Adipocyte (in vitro differentiated cells): ENCODE measurements around the gene FBF1.

ENCODE experiments used
- DNase-seq: peaks from one replicate; pipeline ENCODE4 v3.0.0-alpha.2; 2015; ENCODE audit warnings: low read depth
- H3K27me3 ChIP-seq: replicated peaks from 2 replicates; pipeline ENCODE4 v1.7.0; 2013; ENCODE audit warnings: mild to moderate bottlenecking, low read length, moderate library complexity; ENCODE audit not compliant: control insufficient read depth, insufficient read depth
- H3K36me3 ChIP-seq: 2 replicates; pipeline ENCODE4 v1.7.0; 2013; ENCODE audit warnings: low read length, mild to moderate bottlenecking, moderate library complexity; ENCODE audit not compliant: control insufficient read depth, insufficient read depth, severe bottlenecking
- H3K4me1 ChIP-seq: 2 replicates; pipeline ENCODE4 v1.7.0; 2013; ENCODE audit warnings: mild to moderate bottlenecking, low read length, moderate library complexity; ENCODE audit not compliant: control insufficient read depth, insufficient read depth
- H3K4me3 ChIP-seq: 2 replicates; pipeline ENCODE4 v1.7.0; 2013; ENCODE audit warnings: mild to moderate bottlenecking, low read length, moderate library complexity
- H3K9ac ChIP-seq: 2 replicates; pipeline ENCODE4 v1.7.0; 2013; ENCODE audit warnings: mild to moderate bottlenecking, low read length, moderate library complexity
- H3K9me3 ChIP-seq: 2 replicates; pipeline ENCODE4 v1.7.0; 2013; ENCODE audit warnings: mild to moderate bottlenecking, low read length, moderate library complexity; ENCODE audit not compliant: control insufficient read depth

Gene FBF1

GRCh38 chr17:75913537-75914210 lies 27.2 kb downstream of the FBF1 start:
- DNase-seq: no peak
- peaks cover 2% of the 10 kb centered on the region for H3K4me1 ChIP-seq
- no peaks in the 10 kb centered on the region for H3K9me3 ChIP-seq

GRCh38 chr17:75910699-75911098 lies 30.1 kb downstream of the FBF1 start:
- Histone ChIP-seq H3K4me1 (peaks cover 2% of the 10 kb centered on the region), H3K27me3 (no peaks in the 10 kb centered on the region), H3K9ac (no peak overlapping the region), H3K4me3 (no peak overlapping the region), H3K36me3 (peaks cover 7% of the 10 kb centered on the region), H3K9me3 (no peaks in the 10 kb centered on the region)
- DNase-seq: no peak

More at GRCh38 chr17:75913537-75914210, 27.2 kb downstream of the FBF1 start:
- H3K36me3 ChIP-seq: peaks cover 7% of the 10 kb centered on the region
- H3K9ac ChIP-seq: no peak overlapping the region
- no peaks in the 10 kb centered on the region for H3K27me3 ChIP-seq
- H3K4me3 ChIP-seq: no peak overlapping the region

GRCh38 chr17:75909812-75910274 lies 31.0 kb downstream of the FBF1 start:
- Histone ChIP-seq H3K9ac (no peak overlapping the region), H3K9me3 (no peaks in the 10 kb centered on the region), H3K27me3 (no peaks in the 10 kb centered on the region), H3K36me3 (peaks cover 7% of the 10 kb centered on the region), H3K4me3 (no peak overlapping the region), H3K4me1 (peaks cover 2% of the 10 kb centered on the region)
- peak; percentile 11 for DNase-seq

- Histone ChIP-seq H3K9me3 (no peaks in the 10 kb centered on the region), H3K27me3 (no peaks in the 10 kb centered on the region), H3K9ac (no peak overlapping the region), H3K36me3 (peaks cover 7% of the 10 kb centered on the region), H3K4me3 (no peak overlapping the region), H3K4me1 (peaks cover 2% of the 10 kb centered on the region)
- no peak for DNase-seq
Observed at GRCh38 chr17:75909051-75909811, 31.6 kb downstream of the FBF1 start.

GRCh38 chr17:75908201-75908600 lies 32.6 kb downstream of the FBF1 start:
- no peak overlapping the region for H3K4me3 ChIP-seq
- DNase-seq: no peak
- no peaks in the 10 kb centered on the region for H3K27me3 ChIP-seq
- peaks cover 4% of the 10 kb centered on the region for H3K36me3 ChIP-seq
- no peak overlapping the region for H3K9ac ChIP-seq
- H3K4me1 ChIP-seq: peaks cover 7% of the 10 kb centered on the region
- H3K9me3 ChIP-seq: no peaks in the 10 kb centered on the region

GRCh38 chr17:75906143-75906884 lies 34.5 kb downstream of the FBF1 start:
- H3K36me3 ChIP-seq: peaks cover 6% of the 10 kb centered on the region
- H3K9ac ChIP-seq: no peak overlapping the region
- H3K27me3 ChIP-seq: no peaks in the 10 kb centered on the region
- H3K4me3 ChIP-seq: no peak overlapping the region
- no peaks in the 10 kb centered on the region for H3K9me3 ChIP-seq
- peaks cover 7% of the 10 kb centered on the region for H3K4me1 ChIP-seq
- DNase-seq: no peak

- Histone ChIP-seq H3K4me3 (peak within 1 kb of the TSS; percentile 89), H3K9ac (peak within 1 kb of the TSS; percentile 91), H3K27me3 (no peaks in the 10 kb centered on the region), H3K9me3 (no peaks in the 10 kb centered on the region), H3K36me3 (peaks cover 19% of the 10 kb centered on the region), H3K4me1 (peaks cover 7% of the 10 kb centered on the region)
- DNase-seq: peak; percentile 97
Observed at GRCh38 chr17:75904749-75905521, 35.9 kb downstream of the FBF1 start, which contains the start of gene MRPL38. MRPL38 (minus strand) TSS chr17:75904884; CDS start chr17:75904875, 9 bp downstream.

- Histone ChIP-seq H3K27me3 (no peaks in the 10 kb centered on the region), H3K9ac (no peak overlapping the region), H3K36me3 (peaks cover 37% of the 10 kb centered on the region), H3K9me3 (no peaks in the 10 kb centered on the region), H3K4me1 (peaks cover 6% of the 10 kb centered on the region), H3K4me3 (no peak overlapping the region)
- no peak for DNase-seq
Observed at GRCh38 chr17:75902406-75902805, 38.4 kb downstream of the FBF1 start.

GRCh38 chr17:75901727-75902126 lies 39.1 kb downstream of the FBF1 start:
- Histone ChIP-seq H3K9ac (no peak overlapping the region), H3K4me3 (no peak overlapping the region), H3K4me1 (peaks cover 11% of the 10 kb centered on the region), H3K36me3 (peaks cover 37% of the 10 kb centered on the region), H3K27me3 (no peaks in the 10 kb centered on the region), H3K9me3 (no peaks in the 10 kb centered on the region)
- no peak for DNase-seq

GRCh38 chr17:75900691-75901533 lies 39.9 kb downstream of the FBF1 start:
- H3K9me3 ChIP-seq: no peaks in the 10 kb centered on the region
- no peak for DNase-seq
- no peak overlapping the region for H3K9ac ChIP-seq
- no peaks in the 10 kb centered on the region for H3K27me3 ChIP-seq
- peaks cover 11% of the 10 kb centered on the region for H3K4me1 ChIP-seq
- no peak overlapping the region for H3K4me3 ChIP-seq
- H3K36me3 ChIP-seq: peaks cover 37% of the 10 kb centered on the region
